ENCODE results near the gene SEC22A. TPM values are rescaled to one million over a fixed set of nuclear protein-coding genes. Genes with fewer than 3 reads are reported as not detected.

The SEC22A gene
- total and polyA plus RNA-seq, 2 of the 8 experiments (the other 6 are each of a cell fraction or from before 2014, with no cell fraction given) = 10.6 to 17.1 TPM

DNA sequence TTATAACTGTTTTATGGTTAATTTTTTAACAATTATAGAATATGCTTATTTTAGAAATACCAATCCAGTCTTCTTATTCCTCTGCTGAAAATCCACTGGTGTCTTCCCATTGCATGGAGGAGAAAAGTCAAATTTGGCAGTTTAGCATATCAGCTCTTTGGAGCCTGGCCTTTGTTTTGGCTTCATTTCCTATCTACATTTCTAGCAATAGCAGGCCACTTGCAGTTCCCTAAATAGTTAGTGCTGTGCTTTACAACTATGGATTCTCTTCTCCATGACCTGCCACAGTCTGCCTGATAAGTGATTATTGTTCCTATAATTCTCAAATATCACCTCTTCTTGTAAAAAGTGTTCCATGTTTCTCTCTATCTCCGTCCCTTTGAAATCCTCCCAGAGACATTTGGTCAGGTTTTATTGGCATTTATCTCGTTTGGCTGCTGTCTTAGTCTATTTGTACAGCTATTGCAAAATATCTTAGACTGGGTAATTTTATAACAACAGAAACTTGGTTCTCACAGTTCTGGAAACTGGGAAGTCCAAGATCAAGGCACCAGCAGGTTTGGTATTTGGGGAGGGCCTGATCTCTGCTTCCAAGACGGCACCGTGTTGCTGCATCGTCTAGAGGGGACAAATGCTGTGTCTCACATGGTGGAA lies 8.2 kb upstream of the SEC22A start:
- no peak for DNase-seq (ENCODE audit: low read depth in 1 of 2, low spot score in 2 of 2)

More for the DNA sequence above, 8.2 kb upstream of the SEC22A start:
- Histone ChIP-seq H4K5ac (ENCODE audit: insufficient read length, low read depth, low read length) (no peak overlapping the region), H3K9ac (replicated peaks in 1 of 4; ENCODE audit: extremely low read depth in 1 of 4, low read depth in 3 of 4, low read length in 3 of 4) (no peak overlapping the region), H3K14ac (ENCODE audit: insufficient read length) (no peak overlapping the region), H2BK12ac (ENCODE audit: low read depth, low read length) (no peak overlapping the region), H2BK20ac (ENCODE audit: low read length) (no peak overlapping the region), H3K27ac (ENCODE audit: low read depth, low read length) (no peak overlapping the region), H3K79me1 (ENCODE audit: low read depth, low read length) (no peaks in the 10 kb centered on the region), H3K4me2 (ENCODE audit: insufficient read depth in 1 of 2, low read depth in 2 of 2, low read length in 2 of 2) (no peak overlapping the region), H3K36me3 (ENCODE audit: control insufficient read depth in 2 of 4, insufficient read depth in 4 of 4, low read length in 3 of 4) (no peaks in the 10 kb centered on the region), H4K20me1 (replicated peaks in 1 of 2; ENCODE audit: control insufficient read depth in 1 of 2, insufficient read depth in 2 of 2, low read length in 2 of 2) (no peaks in the 10 kb centered on the region), H4K91ac (replicated peaks; ENCODE audit: insufficient read length, low read length) (no peak overlapping the region), H3K23me2 (ENCODE audit: low read depth, low read length) (no peaks in the 10 kb centered on the region), H2AFZ (ENCODE audit: low read length) (peak overlapping the region; percentile 28; the same call in 1 of the 2 replicates), H3K4me3 (ENCODE audit: extremely low read depth in 1 of 4, insufficient read depth in 2 of 4, low read depth in 3 of 4, low read length in 4 of 4) (no peak overlapping the region), H3K18ac (ENCODE audit: extremely low read depth, low read length) (no peak overlapping the region), H3K56ac (replicated peaks; ENCODE audit: insufficient read length, low read depth, low read length) (no peak overlapping the region), H3K27me3 (replicated peaks in 1 of 4; ENCODE audit: control insufficient read depth in 3 of 4, extremely low read depth in 1 of 4, insufficient read depth in 3 of 4, low read length in 3 of 4) (no peaks in the 10 kb centered on the region), H3K4me1 (replicated peaks in 1 of 4; ENCODE audit: control insufficient read depth in 3 of 4, insufficient read depth in 4 of 4, low read length in 3 of 4) (peaks cover 0 to 1% (median 0%) of the 10 kb centered on the region in 4 experiments; a peak in 2 of 7 replicates), H3K9me3 (ENCODE audit: insufficient read depth in 2 of 2, low read depth in 1 of 2, low read length in 1 of 2) (no peaks in the 10 kb centered on the region), H3K23ac (ENCODE audit: insufficient read length) (no peak overlapping the region), H2BK15ac (ENCODE audit: low read length) (no peak overlapping the region), H3K4ac (replicated peaks; ENCODE audit: insufficient read length, low read depth, low read length) (no peak overlapping the region), H3K79me2 (ENCODE audit: control insufficient read depth in 1 of 2, insufficient read depth in 2 of 2, low read length in 2 of 2) (no peaks in the 10 kb centered on the region), H2BK120ac (replicated peaks; ENCODE audit: low read depth, low read length) (no peak overlapping the region), H2BK5ac (ENCODE audit: low read depth, low read length) (no peak overlapping the region), H2AK5ac (ENCODE audit: low read depth, low read length) (no peak overlapping the region), H4K8ac (ENCODE audit: extremely low read depth, insufficient read depth, low read length) (no peak overlapping the region)
- CTCF ChIA-PET (ENCODE audit: partially characterized antibody) = interaction anchor here (0.8 to 2.6 kb wide), 10 partner anchors 12 to 250 kb away, joined by 3 to 8 read pairs (median 3); no protein-coding TSS in a partner anchor
- 96% methylated on average over 5 of the region's 5 CpGs; no CpG with 5 or more reads in 1 of the 2 experiments for WGBS, 2 experiments (ENCODE audit: extremely low coverage in 1 of 2, insufficient coverage in 1 of 2, insufficient read length in 1 of 2, insufficient replicate concordance in 2 of 2, low coverage in 1 of 2, low lambda C conversion rate in 2 of 2, missing lambda C conversion rate in 1 of 2)
- TF ChIP-seq FOSL1 (IDR thresholded peaks at IDR 0.05; ENCODE audit: insufficient read depth, low read depth, low read length) = no peak
- no peak for FAIRE-seq
- POLR2A ChIA-PET (ENCODE audit: partially characterized antibody) = interaction anchor here (2.1 kb wide), 1 partner anchor 9 kb away, joined by 12 read pairs; the partner anchor contains the start of gene SEC22A
